Right lobe of liver (tissue), 4 donors: ENCODE data around the gene SLC35B4.

Source experiments
- POLR2A ChIP-seq: fragments of 450-650 bp; IDR thresholded peaks from one replicate; pipeline ENCODE4 v1.6.1; 2017; ENCODE audit warnings: antibody characterized with exemption, mild to moderate bottlenecking
- TF ChIP-seq, protein P1 (sequence below), 4 donors: fragments of 200-600 bp in 3 of 4; fragments of 450-650 bp in 1 of 4; IDR thresholded peaks; one replicate each; pipeline versions ENCODE4 v1.5.1 to v1.8.0; 2016 to 2022; ENCODE audit warnings: antibody characterized with exemption in 4 of 4, mild to moderate bottlenecking in 2 of 4
- donor health status: DM: no; HTN: no; CAD: no.
- donor health status: DM: no; HTN: no; CAD: no.
- donor health status: DM: no; HTN: yes; CAD: no.

DNA sequence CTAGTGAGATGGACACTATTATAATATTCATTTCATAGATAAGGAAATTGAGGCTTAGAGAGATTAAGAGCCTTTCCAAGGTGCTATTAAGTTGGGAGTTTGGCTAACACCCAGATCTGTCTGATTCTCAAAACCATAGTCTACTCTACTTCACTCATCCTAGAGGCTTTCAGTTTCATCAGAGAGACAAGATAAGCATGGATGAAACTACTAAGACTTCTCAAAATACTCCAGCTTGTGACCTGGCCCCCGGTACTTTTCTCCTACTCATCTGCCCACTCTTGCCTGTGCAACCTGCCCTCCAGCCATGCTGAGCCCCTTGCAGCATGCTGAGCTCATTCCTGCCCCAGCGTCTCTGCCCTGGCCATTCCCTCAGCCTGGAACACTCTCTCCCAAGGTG lies 12.2 kb upstream of the SLC35B4 start:
- TF ChIP-seq POLR2A: no peak
- TF ChIP-seq, protein P1, sequence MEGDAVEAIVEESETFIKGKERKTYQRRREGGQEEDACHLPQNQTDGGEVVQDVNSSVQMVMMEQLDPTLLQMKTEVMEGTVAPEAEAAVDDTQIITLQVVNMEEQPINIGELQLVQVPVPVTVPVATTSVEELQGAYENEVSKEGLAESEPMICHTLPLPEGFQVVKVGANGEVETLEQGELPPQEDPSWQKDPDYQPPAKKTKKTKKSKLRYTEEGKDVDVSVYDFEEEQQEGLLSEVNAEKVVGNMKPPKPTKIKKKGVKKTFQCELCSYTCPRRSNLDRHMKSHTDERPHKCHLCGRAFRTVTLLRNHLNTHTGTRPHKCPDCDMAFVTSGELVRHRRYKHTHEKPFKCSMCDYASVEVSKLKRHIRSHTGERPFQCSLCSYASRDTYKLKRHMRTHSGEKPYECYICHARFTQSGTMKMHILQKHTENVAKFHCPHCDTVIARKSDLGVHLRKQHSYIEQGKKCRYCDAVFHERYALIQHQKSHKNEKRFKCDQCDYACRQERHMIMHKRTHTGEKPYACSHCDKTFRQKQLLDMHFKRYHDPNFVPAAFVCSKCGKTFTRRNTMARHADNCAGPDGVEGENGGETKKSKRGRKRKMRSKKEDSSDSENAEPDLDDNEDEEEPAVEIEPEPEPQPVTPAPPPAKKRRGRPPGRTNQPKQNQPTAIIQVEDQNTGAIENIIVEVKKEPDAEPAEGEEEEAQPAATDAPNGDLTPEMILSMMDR (IDR thresholded peaks at IDR 0.05): no peak
